ENCODE measurements around the gene VAMP3.

DNA sequence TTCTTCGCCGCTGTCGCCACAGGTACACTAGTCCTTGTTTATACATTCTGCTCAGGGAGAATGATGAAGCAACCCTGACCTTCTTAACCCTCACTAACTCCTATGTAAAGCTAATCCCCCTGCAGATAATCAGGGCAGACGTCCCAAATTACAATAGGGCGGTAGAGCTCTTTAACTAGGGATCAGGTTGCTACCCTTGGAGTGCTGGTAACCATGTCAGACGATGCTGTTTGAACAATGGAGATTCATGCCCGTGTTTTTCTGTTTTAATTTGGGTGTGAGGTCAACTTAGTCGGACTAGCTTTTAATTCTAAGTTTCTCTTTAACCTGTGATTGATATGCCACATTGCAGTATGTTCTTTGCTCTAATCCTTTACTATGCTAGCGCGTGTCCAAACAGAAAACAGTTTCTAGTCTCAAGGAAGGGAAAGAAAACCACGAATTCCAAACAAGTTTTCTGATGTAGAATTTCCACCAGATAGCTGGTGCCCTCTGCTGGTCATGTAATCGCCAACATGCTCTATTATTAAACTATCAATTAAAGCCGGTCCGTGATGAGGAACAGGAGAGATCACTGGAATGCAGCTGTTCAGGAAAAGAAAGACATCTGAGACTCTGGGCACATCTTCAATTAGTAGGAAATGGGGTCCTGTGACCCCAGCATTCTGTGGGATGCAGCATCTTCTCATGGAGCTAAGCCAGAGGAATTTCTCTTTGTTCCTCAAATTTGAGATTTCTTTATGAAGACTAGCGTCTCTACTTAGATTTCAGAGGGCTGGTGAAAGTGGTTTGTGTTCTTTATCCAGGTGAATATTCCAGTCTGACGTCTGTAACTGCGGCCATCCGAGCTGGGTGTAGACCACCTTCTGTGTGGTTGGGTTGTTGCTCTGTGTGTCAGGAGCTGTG lies 18.3 kb upstream of the VAMP3 start:
- TF ChIP-seq, protein P1, sequence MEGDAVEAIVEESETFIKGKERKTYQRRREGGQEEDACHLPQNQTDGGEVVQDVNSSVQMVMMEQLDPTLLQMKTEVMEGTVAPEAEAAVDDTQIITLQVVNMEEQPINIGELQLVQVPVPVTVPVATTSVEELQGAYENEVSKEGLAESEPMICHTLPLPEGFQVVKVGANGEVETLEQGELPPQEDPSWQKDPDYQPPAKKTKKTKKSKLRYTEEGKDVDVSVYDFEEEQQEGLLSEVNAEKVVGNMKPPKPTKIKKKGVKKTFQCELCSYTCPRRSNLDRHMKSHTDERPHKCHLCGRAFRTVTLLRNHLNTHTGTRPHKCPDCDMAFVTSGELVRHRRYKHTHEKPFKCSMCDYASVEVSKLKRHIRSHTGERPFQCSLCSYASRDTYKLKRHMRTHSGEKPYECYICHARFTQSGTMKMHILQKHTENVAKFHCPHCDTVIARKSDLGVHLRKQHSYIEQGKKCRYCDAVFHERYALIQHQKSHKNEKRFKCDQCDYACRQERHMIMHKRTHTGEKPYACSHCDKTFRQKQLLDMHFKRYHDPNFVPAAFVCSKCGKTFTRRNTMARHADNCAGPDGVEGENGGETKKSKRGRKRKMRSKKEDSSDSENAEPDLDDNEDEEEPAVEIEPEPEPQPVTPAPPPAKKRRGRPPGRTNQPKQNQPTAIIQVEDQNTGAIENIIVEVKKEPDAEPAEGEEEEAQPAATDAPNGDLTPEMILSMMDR (conservative IDR thresholded peaks at IDR 0.05): peak; percentile 92
- TF ChIP-seq ZFX (IDR thresholded peaks at IDR 0.05): no peak

Measured in C4-2B (cell line).